ENCODE results near the gene ABCF3.

DNA sequence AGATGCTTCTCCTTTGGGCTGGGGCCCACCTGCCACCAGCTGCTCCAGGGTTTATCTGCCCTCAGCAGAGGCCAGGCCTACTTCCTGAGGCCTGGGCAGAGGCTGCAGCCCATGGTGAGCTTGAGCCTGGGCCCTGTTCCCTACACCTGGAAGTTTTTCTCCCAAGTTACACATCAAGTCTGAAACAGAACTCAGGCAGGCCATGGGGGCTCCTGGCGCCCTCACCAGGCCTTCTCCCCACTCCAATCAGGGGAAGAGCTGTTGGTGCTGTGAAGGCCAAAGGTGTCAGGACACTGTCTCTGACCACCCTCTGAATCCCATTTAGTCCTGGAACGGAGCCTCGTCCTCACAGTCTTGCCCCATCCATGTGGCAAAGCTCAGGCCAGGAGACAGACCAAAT, 50.6 kb downstream of the ABCF3 start:
- TF ChIP-seq POLR2A (IDR thresholded peaks at IDR 0.05): no peak
- TF ChIP-seq, protein P1, sequence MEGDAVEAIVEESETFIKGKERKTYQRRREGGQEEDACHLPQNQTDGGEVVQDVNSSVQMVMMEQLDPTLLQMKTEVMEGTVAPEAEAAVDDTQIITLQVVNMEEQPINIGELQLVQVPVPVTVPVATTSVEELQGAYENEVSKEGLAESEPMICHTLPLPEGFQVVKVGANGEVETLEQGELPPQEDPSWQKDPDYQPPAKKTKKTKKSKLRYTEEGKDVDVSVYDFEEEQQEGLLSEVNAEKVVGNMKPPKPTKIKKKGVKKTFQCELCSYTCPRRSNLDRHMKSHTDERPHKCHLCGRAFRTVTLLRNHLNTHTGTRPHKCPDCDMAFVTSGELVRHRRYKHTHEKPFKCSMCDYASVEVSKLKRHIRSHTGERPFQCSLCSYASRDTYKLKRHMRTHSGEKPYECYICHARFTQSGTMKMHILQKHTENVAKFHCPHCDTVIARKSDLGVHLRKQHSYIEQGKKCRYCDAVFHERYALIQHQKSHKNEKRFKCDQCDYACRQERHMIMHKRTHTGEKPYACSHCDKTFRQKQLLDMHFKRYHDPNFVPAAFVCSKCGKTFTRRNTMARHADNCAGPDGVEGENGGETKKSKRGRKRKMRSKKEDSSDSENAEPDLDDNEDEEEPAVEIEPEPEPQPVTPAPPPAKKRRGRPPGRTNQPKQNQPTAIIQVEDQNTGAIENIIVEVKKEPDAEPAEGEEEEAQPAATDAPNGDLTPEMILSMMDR (IDR thresholded peaks at IDR 0.05): no peak
